ENCODE results near the gene MRFAP1.
"Not testable (repeated sequence)": the region's sequence is repeated elsewhere in the genome, so short reads cannot be mapped to it uniquely, and the experiment has no call there.

Gene MRFAP1

DNA sequence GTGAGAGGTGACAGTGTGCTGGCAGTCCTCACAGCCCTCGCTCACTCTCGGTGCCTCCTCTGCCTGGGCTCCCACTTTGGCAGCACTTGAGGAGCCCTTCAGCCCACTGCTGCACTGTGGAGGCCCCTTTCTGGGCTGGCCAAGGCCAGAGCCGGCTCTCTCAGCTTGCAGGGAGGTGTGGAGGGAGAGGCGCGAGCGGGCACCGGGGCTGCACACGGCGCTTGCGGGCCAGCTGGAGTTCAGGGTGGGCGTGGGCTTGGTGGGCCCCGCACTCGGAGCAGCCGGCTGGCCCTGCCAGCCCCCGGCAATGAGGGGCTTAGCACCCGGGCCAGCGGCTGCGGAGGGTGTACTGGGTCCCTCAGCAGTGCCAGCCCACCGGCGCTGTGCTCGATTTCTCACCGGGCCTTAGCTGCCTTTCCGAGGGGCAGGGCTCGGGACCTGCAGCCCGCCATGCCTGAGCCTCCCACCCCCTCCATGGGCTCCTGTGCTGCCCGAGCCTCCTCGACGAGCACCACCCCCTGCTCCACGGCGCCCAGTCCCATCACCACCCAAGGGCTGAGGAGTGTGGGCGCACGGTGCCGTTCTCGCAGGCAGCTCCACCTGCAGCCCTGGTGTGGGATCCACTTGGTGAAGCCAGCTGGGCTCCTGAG is 32.2 kb downstream of the MRFAP1 start:
- not testable (repeated sequence) for DNase-seq

DNA sequence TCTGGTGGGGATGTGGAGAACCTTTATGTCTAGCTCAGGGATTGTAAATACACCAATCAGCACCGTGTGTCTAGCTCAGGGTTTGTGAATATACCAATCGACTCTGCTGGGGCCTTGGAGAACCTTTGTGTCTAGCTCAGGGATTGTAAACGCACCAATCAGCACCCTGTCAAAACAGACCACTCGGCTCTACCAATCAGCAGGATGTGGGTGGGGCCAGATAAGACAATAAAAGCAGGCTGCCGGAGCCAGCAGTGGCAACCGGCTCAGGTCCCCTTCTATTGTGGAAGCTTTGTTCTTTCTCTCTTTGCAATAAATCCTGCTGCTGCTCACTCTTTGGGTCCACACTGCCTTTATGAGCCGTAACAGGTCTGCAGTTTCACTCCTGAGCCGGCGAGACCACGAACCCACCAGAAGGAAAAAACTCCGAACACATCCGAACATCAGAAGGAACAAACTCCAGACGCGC is 32.7 kb downstream of the MRFAP1 start:
- peak; percentile 79 for DNase-seq

DNA sequence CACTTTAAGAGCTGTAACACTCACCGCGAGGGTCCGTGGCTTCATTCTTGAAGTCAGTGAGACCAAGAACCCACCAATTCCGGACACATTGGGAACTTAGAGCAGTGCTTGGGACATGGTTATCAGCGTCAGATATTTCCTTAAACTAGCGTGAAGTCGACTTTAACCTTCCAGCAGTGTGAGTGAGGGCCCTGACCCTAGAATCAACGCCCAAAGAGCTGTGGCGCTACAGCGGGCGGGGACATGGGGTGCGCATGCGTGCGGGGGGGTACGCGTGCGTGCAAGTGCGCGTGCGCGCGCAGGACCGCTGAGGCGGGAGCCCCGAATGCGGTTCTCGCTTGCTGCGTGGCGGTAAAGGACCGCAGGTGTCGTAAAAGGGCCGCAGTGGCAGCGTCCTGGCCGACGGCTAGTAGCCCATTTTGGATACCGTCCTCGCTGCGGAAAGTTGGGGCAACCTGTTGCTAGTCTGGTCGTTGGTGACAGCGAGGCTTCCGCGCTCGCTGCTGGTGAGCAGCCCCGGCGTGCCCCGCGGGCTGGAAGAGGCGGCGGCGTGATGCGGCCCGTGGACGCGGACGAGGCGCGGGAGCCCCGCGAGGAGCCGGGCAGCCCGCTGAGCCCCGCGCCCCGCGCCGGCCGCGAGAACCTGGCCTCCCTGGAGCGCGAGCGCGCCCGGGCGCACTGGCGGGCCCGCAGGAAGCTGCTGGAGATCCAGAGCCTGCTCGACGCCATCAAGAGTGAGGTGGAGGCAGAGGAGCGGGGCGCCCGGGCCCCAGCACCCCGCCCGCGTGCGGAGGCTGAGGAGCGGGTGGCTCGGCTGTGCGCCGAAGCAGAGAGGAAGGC is 33.4 kb downstream of the MRFAP1 start:
- peak; percentile 95 for DNase-seq

DNA sequence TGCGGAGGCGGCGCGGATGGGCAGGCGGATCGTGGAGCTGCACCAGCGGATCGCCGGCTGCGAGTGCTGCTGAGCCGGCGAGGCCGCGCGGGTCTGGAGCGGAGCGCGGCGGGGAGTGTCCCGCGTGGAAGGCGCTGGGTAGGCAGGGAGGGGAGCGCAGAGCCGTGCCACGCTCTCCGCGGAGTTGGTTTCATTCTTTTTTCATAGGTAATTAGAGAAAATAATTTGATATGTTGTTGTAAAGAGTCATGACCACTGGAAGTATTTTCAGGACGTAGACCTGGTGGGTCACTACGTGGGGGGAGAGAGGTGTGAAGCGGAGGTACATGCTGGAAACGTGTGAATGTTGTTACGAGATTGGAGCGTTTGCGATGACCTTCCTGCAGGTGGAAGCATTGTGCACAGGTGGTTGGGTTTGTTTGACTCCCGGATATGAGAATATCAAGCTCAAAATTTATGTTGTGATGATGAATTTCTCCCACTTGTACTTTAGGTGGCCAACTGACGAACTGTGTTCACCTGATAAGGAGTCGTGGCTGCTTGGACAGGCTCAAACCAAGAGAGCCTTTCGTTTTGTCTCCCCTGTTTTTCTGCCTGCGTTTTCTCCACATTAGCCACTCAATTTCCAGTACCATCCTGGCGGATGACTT is 34.1 kb downstream of the MRFAP1 start:
- DNase-seq = peak; percentile 86

DNA sequence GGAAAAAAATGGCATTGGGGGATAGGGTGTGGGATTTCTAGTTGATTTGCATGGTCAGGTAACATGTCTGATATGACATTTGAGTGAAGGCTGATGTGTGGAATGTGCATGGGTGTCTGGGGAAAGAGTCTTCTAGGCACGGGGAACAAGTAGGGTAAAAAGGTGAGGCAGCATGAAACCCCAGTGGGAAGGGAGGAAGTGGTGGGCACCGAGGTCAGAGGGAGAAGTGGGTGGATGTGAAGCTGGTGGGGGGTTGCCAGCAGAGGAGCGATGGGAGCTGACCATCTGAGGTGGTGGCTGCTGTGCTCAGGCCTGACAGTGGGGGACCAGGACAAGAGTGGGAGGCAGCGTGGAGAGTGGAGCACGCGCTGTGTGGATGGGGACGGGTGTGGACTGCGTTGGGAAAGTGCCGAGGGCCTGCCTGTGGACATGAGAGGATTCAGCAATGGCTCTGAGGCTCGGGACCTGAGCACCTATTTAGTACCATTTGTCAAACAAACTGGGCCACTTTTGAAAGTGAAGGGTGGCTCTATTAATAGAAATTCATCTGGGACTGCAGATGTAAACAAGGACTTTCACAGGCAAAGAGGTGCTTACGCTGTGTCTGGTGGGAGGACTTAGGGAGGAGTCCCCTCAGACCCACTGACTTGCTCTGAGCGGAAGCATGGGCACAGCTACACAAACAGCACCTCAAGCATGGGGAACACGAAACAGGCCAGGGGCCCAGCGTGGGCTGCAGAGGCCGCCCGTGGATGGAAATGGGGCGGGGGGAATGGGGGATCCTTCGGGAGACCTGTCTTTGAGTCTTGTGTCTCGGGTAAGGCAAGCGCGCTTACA is 36.5 kb downstream of the MRFAP1 start:
- no peak for DNase-seq

DNA sequence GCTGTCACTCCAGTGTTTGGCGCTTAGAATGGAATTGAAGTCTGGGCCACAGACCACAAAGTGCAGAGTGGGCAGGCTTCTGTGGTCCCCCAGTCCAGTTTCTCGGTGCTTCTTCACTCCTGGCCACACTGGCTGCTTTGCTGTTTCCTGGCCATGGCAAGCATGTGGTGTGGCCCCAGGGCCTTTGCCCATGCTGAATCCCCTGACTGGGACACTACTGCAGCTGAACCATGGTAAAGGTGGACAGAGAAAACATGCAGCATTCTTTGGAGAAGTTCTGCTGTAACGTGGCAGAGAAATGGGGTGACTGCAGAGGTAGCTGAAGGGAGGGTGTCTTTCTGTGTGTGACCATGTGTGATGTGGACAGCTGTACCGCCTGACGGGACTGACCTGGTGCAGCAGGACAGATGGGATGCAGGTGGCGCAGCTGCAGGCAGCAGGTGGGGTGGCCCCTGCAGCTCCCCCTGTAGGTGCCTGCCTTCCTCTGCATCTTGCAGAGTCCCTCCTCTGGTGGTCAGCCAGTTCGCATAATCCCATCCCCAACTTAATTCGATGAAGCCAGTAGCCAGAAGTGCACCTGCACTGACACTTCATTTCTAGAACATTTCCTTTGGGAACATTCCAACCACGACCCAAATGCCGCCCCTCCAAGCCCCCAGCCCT is 40.0 kb downstream of the MRFAP1 start:
- DNase-seq = no peak

DNA sequence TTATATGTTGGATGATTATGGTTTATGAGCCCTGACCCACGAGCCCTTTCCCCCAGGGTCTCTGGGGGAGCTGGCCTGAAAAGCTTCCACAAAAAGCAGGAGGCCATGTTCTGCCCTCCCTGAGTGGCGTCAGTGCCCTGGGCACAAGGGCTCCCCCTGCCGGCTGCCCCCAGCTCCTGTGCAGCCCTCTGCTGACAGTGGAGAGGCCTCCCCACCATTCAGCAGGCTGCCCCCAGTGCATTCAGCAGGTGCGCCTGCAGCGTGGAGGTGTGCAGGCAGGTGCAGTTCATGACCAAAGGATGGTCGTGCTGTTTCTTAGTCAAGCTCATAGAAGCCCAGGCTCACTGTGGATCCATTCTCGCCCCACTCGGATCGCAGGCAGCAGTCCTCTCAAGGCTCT is 40.7 kb downstream of the MRFAP1 start:
- no peak for DNase-seq

DNA sequence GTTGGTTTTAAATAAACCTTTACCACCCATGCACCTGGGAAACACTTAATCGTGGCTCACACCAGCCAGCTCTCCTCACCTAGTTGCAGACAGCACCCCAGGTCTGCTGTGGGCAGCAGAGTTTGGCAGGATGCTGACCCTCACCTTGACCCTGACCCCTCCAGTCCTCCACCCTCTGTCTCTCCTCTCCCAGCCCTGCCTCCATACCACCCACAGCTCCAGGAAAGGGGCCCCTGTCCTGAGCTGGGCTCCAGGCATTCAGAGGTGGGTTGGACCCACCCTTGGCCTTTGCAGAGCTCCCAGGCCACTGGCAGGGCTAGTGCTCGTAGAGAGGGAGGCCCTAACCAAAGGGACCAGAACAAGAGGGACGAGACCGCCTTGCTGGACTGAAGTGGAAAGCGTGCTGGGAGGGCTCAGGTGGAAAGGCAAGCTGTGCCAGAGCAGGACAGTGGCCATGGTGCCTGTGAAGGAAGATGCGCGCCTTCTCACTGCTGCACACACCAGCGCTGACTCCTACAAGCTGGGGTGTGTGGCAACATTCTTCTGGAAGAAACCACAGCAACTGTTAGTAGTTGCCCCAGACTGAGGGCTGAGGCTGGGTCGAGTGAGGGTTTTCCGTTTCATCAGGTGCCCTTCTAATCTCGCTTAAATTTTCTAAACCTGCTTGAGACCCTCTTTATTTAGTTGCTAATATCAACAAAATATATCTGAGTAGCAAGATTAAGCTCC is 42.5 kb downstream of the MRFAP1 start:
- DNase-seq = no peak

DNA sequence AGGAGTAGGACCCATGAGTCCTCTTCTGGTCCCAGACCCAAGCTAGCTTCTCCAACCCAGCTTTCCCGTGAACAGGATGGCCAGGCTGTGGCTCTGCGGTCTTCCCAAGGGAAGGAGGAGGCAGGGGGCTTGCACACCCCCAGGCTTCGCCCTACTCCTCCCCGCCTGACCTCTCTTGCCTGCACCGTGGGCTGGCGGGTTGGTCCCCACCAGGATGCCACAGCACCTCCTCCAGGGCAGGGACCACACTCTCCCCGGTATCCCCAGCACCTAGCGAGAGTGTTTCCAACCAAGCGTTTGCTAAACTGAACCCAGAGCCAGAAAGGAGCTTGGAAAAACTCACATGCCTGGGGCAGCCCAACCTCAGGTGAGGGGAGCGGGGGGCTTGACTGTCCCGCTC is 44.2 kb downstream of the MRFAP1 start:
- no peak for DNase-seq

DNA sequence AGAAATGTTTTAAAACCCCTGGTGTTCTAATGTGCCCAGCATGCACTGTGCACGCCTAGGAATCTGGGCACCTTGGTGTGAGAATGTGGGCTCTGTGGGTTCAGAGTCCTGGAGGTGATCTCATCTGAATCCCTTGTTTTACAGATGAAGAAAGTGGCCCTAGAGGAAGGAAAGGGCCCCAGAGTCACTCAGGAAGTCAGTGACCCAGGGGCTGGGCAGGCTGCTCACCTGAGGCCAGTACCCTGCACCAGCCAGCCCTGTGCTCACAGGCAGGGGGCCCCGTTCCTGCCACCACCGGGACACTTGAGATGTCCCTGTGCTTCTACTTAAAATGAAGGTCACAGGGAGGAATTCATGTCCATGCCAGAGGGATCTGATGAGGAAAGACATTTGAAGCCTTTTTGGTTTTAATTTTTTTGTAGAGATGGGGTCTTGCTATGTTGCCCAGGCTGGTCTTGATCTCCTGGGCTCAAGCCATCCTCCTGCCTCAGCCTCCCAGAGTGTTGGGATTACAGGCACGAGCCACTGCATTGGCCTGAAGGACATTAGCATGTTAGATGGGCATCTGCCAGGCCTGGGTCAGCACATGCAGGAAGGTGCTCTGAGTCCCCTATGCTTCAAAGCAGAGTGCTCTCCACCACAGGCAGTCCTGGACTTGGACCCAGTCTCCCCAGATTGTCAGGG is 45.8 kb downstream of the MRFAP1 start:
- DNase-seq = no peak

DNA sequence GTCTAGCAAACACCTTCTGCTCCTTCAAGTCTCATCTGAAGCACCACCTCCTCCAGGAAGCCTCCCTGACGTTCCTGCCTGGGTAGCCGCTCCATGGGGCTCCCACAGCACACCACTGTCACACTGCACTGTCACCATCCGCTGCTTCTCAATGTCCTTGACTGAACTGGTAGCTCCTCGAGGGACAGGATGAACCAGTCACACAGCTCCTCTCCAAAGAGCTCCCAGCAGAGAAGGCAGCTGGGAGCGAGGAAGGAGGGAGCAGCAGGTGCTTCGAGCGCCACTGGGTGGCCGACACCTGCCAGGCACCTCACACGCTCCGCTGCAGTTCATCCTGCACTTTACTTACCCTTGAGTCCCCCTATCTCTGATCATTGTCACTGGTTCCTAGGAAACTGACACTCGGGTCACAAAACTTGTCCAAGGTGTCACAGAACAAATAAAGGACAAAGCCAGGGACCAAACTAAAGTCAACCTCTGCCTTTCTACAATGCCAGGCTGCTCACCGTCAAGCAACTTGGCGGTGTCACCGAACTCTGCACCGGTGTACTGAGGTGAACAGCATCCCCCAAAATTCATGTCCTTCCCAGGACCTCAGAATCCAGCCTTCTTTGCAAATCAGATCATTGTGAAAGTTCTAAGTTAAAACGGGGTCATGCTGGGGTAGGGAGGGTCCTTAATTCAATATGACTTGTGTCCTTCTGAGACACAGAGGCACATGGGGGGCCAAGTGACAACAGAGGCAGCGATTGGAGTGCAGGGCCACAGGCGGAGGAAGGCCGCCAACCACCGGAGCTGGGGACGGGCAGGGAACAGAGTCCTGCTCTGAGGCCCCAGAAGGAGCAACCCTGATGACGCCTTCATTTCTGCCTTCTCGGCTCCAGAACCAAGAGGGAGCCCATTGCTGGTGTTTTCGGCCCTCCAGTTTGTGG is 47.7 kb downstream of the MRFAP1 start:
- no peak for DNase-seq

DNA sequence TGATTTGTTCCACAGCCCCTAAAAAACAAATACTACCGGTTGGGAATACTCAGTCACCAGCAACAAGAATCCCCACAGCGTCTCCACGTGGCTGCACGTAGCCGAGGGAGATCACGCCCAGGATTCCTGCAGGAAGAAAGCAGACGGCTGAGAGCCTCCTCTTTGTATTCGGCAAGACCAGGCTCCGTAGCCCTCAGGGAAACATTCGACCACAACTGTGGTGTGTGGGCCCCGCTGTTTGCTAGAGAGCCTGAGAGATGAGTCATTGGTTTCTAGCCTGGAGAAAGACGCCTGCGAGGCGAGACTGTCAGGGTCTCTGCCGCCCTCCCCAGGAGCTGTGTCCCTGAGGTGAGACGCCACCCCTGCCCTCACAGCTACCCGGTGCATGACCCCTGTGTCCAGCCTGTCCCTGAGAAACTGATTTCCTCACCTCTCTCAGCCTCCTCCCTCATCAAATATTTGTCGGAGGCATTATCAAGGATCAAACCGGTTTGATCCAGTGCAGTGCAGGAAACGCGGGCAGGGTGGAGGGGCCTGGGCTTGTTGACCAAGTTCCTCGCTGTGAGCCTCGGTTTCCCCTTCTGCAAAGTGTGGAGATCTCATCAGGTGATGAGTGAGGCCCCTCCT is 48.5 kb downstream of the MRFAP1 start:
- peak; percentile 70 for DNase-seq

DNA sequence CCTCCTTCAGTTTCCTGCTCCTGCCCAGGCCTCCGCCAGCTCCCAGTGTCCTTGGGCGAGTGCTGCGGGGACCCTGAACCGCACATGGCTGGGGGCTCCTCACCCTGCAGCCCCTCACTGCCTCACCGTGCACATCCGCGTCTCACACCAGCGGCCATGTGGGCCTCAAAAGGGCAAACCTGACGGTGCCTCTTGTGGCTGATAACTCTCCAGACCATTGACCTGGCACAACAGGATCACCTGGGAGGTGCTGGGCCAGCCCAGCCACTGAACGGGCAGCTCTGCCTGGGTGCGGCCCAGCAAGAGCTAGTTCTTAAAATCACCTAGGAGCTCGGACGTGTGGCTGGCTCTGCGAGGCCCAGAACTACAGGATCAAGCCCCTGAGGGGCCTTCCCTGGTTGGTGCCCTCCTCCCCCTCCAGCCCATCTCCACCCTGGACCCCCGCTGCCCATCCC is 49.0 kb downstream of the MRFAP1 start:
- DNase-seq = no peak
